OCI-LY1 (cell line): ENCODE data around the gene EMID1.

Source experiments
- H2AFZ ChIP-seq: fragments of 200-600 bp; sonication (generic), shearing (Covaris generic); 2 replicates; pipeline ENCODE4 v1.6.0; 2014; ENCODE audit warnings: antibody characterized with exemption, mild to moderate bottlenecking, low read length
- H3F3A ChIP-seq: fragments of 200-600 bp; sonication (generic), shearing (Covaris generic); 2 replicates; pipeline ENCODE4 v1.6.0; 2014; ENCODE audit warnings: mild to moderate bottlenecking, antibody characterized with exemption, low read length, moderate library complexity; ENCODE audit not compliant: insufficient read depth
- H3K27ac ChIP-seq: fragments of 200-600 bp; sonication (generic); 2 replicates; pipeline ENCODE4 v1.5.1; 2014; ENCODE audit warnings: low read length, mixed run types, mild to moderate bottlenecking, low read depth; ENCODE audit not compliant: poor library complexity, severe bottlenecking
- H3K27me3 ChIP-seq: fragments of 200-600 bp; sonication (generic); 2 replicates; pipeline ENCODE4 v1.6.0; 2014; ENCODE audit warnings: antibody characterized with exemption, mild to moderate bottlenecking, low read length, moderate library complexity; ENCODE audit not compliant: insufficient read depth
- H3K36me3 ChIP-seq: fragments of 200-600 bp; sonication (generic); 2 replicates; pipeline ENCODE4 v1.6.1; 2014; ENCODE audit warnings: mild to moderate bottlenecking, antibody characterized with exemption, low read length, moderate library complexity, mixed read lengths; ENCODE audit not compliant: insufficient read depth
- H3K4me1 ChIP-seq: fragments of 200-600 bp; sonication (generic); 2 replicates; pipeline ENCODE4 v1.5.1; 2014; ENCODE audit warnings: mild to moderate bottlenecking, low read length, moderate library complexity; ENCODE audit not compliant: insufficient read depth, severe bottlenecking
- H3K4me2 ChIP-seq: fragments of 200-600 bp; sonication (generic), shearing (Covaris generic); 2 replicates; pipeline ENCODE4 v1.6.1; 2014; ENCODE audit warnings: low read length
- H3K4me3 ChIP-seq: fragments of 200-600 bp; sonication (generic); 2 replicates; pipeline ENCODE4 v1.5.1; 2014; ENCODE audit warnings: low read length, low read depth, mild to moderate bottlenecking, mixed read lengths; ENCODE audit not compliant: poor library complexity, severe bottlenecking
- H3K79me2 ChIP-seq: fragments of 200-600 bp; shearing (Covaris generic); 2 replicates; pipeline ENCODE4 v1.6.1; 2016; ENCODE audit warnings: mixed run types, low read length, mixed read lengths; ENCODE audit not compliant: insufficient read depth
- H3K9ac ChIP-seq: fragments of 200-600 bp; sonication (generic), shearing (Covaris generic); 2 replicates; pipeline ENCODE4 v1.6.1; 2014; ENCODE audit warnings: mild to moderate bottlenecking, low read length, mixed read lengths
- H3K9me2 ChIP-seq: fragments of 200-600 bp; sonication (generic), shearing (Covaris generic); 2 replicates; pipeline ENCODE4 v1.6.1; 2014; ENCODE audit warnings: low read depth, mild to moderate bottlenecking, low read length, mixed read lengths
- H3K9me3 ChIP-seq: fragments of 200-600 bp; shearing (Covaris generic); 2 replicates; pipeline ENCODE4 v1.6.1; 2014; ENCODE audit warnings: low read length, mixed read lengths
- H4K20me1 ChIP-seq: fragments of 200-600 bp; sonication (generic), shearing (Covaris generic); 2 replicates; pipeline ENCODE4 v1.6.0; 2016; ENCODE audit warnings: mild to moderate bottlenecking, low read length; ENCODE audit not compliant: insufficient read depth
- CTCF ChIP-seq: fragments of 200-600 bp; sonication (generic), shearing (Covaris generic); IDR thresholded peaks from 2 replicates; pipeline ENCODE4 v1.5.1; 2017; ENCODE audit warnings: mild to moderate bottlenecking, antibody characterized with exemption, low read length, moderate library complexity, mixed read lengths
- EZH2 ChIP-seq: fragments of 200-600 bp; sonication (generic), shearing (Covaris generic); IDR thresholded peaks from 2 replicates; pipeline ENCODE4 v1.8.0; 2017; ENCODE audit warnings: borderline replicate concordance, mixed run types, mild to moderate bottlenecking, antibody characterized with exemption, low read length, moderate library complexity, mixed read lengths

The EMID1 gene

GRCh38 chr22:29215012-29215860 lies 9.5 kb downstream of the EMID1 start:
- no peak overlapping the region for H3K4me2 ChIP-seq
- no peaks in the 10 kb centered on the region for H3K36me3 ChIP-seq
- no peaks in the 10 kb centered on the region for H4K20me1 ChIP-seq
- no peak overlapping the region for H3K27ac ChIP-seq
- no peak overlapping the region for H3K4me3 ChIP-seq
- H3K4me1 ChIP-seq = no peaks in the 10 kb centered on the region
- TF ChIP-seq EZH2 (no peak), CTCF (no peak)
- H3K9me3 ChIP-seq = no peaks in the 10 kb centered on the region
- H3F3A ChIP-seq = no peaks in the 10 kb centered on the region
- no peaks in the 10 kb centered on the region for H3K79me2 ChIP-seq
- H3K27me3 ChIP-seq = peaks cover 19% of the 10 kb centered on the region
- H3K9me2 ChIP-seq = no peaks in the 10 kb centered on the region
- no peak overlapping the region for H3K9ac ChIP-seq
- no peak overlapping the region for H2AFZ ChIP-seq

- Histone ChIP-seq H3K9me3 (no peaks in the 10 kb centered on the region), H3K4me2 (no peak overlapping the region), H3K27me3 (peaks cover 19% of the 10 kb centered on the region), H2AFZ (no peak overlapping the region), H3K4me1 (no peaks in the 10 kb centered on the region), H3K4me3 (no peak overlapping the region), H3K79me2 (no peaks in the 10 kb centered on the region), H3K9me2 (no peaks in the 10 kb centered on the region), H3F3A (no peaks in the 10 kb centered on the region), H3K9ac (no peak overlapping the region), H3K36me3 (no peaks in the 10 kb centered on the region), H3K27ac (no peak overlapping the region), H4K20me1 (no peaks in the 10 kb centered on the region)
- no peak for TF ChIP-seq CTCF
- no peak for TF ChIP-seq EZH2
Measured at GRCh38 chr22:29216011-29216872, 10.5 kb downstream of the EMID1 start.

GRCh38 chr22:29216873-29217666 lies 11.4 kb downstream of the EMID1 start:
- H3F3A ChIP-seq = no peaks in the 10 kb centered on the region
- H3K9me3 ChIP-seq = no peaks in the 10 kb centered on the region
- H3K4me3 ChIP-seq = no peak overlapping the region
- peaks cover 16% of the 10 kb centered on the region for H3K27me3 ChIP-seq
- H3K27ac ChIP-seq = no peak overlapping the region
- no peaks in the 10 kb centered on the region for H3K4me1 ChIP-seq
- H4K20me1 ChIP-seq = no peaks in the 10 kb centered on the region
- no peak overlapping the region for H3K4me2 ChIP-seq
- H2AFZ ChIP-seq = no peak overlapping the region
- H3K79me2 ChIP-seq = no peaks in the 10 kb centered on the region
- no peak for TF ChIP-seq EZH2
- no peak for TF ChIP-seq CTCF
- H3K9ac ChIP-seq = no peak overlapping the region
- H3K36me3 ChIP-seq = no peaks in the 10 kb centered on the region
- no peaks in the 10 kb centered on the region for H3K9me2 ChIP-seq
